Trophoblast cell (in vitro differentiated cells and primary cell): Measurements from ENCODE around the gene C18orf63.

Source experiments
- DNase-seq, 2 donors: peaks; one replicate each; pipeline ENCODE4 v3.0.0-alpha.2; 2016
- H2AFZ ChIP-seq: 2 replicates; pipeline ENCODE4 v1.6.1; 2013; ENCODE audit warnings: low read length, moderate library complexity, mild to moderate bottlenecking; ENCODE audit not compliant: insufficient read depth, poor library complexity
- H2AK5ac ChIP-seq: 2 replicates; pipeline ENCODE4 v1.6.1; 2013; ENCODE audit warnings: mild to moderate bottlenecking, low read length
- H2BK120ac ChIP-seq: 2 replicates; pipeline ENCODE4 v1.6.1; 2013; ENCODE audit warnings: low read length, mild to moderate bottlenecking, moderate library complexity; ENCODE audit not compliant: insufficient read depth, poor library complexity
- H2BK12ac ChIP-seq: 2 replicates; pipeline ENCODE4 v1.6.1; 2013; ENCODE audit warnings: mild to moderate bottlenecking, low read length, moderate library complexity
- H2BK5ac ChIP-seq: 2 replicates; pipeline ENCODE4 v1.6.1; 2013; ENCODE audit warnings: low read length, low read depth, moderate library complexity, mild to moderate bottlenecking; ENCODE audit not compliant: poor library complexity
- H3K14ac ChIP-seq: 2 replicates; pipeline ENCODE4 v1.6.1; 2013; ENCODE audit warnings: mild to moderate bottlenecking, low read length
- H3K18ac ChIP-seq: 2 replicates; pipeline ENCODE4 v1.6.1; 2013; ENCODE audit warnings: mild to moderate bottlenecking, low read length
- H3K23ac ChIP-seq: 2 replicates; pipeline ENCODE4 v1.6.1; 2013; ENCODE audit warnings: low read length
- H3K27ac ChIP-seq: 2 replicates; pipeline ENCODE4 v1.5.1; 2013; ENCODE audit warnings: low read depth, mild to moderate bottlenecking, inconsistent platforms, low read length, moderate library complexity
- H3K27me3 ChIP-seq: 2 replicates; pipeline ENCODE4 v1.6.1; 2013; ENCODE audit warnings: inconsistent platforms, mild to moderate bottlenecking, low read length, moderate library complexity; ENCODE audit not compliant: insufficient read depth
- H3K36me3 ChIP-seq, 2 experiments: 1 replicate in 1 of 2; 2 replicates in 1 of 2; pipeline ENCODE4 v1.6.1; 2013; ENCODE audit warnings: low read length in 2 of 2, mild to moderate bottlenecking in 2 of 2, moderate library complexity in 1 of 2; ENCODE audit not compliant: insufficient read depth in 2 of 2, control insufficient read depth in 1 of 2
- H3K4ac ChIP-seq: 2 replicates; pipeline ENCODE4 v1.6.1; 2013; ENCODE audit warnings: low read depth, mild to moderate bottlenecking, low read length, moderate library complexity
- H3K4me1 ChIP-seq, 2 experiments: 1 replicate in 1 of 2; 2 replicates in 1 of 2; pipeline ENCODE4 v1.6.1; 2013; ENCODE audit warnings: low read length in 2 of 2, mild to moderate bottlenecking in 2 of 2, moderate library complexity in 1 of 2; ENCODE audit not compliant: insufficient read depth in 2 of 2, control insufficient read depth in 1 of 2
- H3K4me2 ChIP-seq: 2 replicates; pipeline ENCODE4 v1.6.1; 2013; ENCODE audit warnings: inconsistent platforms, mild to moderate bottlenecking, low read length, moderate library complexity
- H3K4me3 ChIP-seq: 2 replicates; pipeline ENCODE4 v1.5.1; 2013; ENCODE audit warnings: mild to moderate bottlenecking, low read depth, low read length, inconsistent platforms
- H3K79me1 ChIP-seq: one replicate; pipeline ENCODE4 v1.6.1; 2013; ENCODE audit warnings: low read length
- H3K79me2 ChIP-seq: 2 replicates; pipeline ENCODE4 v1.6.1; 2013; ENCODE audit warnings: low read length, mild to moderate bottlenecking; ENCODE audit not compliant: control insufficient read depth, insufficient read depth, poor library complexity
- H3K9ac ChIP-seq: 2 replicates; pipeline ENCODE4 v1.6.1; 2013; ENCODE audit warnings: mild to moderate bottlenecking, low read length
- H3K9me3 ChIP-seq: 2 replicates; pipeline ENCODE4 v1.6.1; 2013; ENCODE audit warnings: low read depth, mild to moderate bottlenecking, control low read depth, inconsistent platforms, low read length; ENCODE audit not compliant: insufficient read depth
- H4K12ac ChIP-seq: 2 replicates; pipeline ENCODE4 v1.6.1; 2013; ENCODE audit warnings: low read depth, mild to moderate bottlenecking, low read length, moderate library complexity
- H4K8ac ChIP-seq: 2 replicates; pipeline ENCODE4 v1.6.1; 2013; ENCODE audit warnings: low read depth, mild to moderate bottlenecking, low read length, moderate library complexity
- H4K91ac ChIP-seq: one replicate; pipeline ENCODE4 v1.6.1; 2013; ENCODE audit warnings: low read depth, mild to moderate bottlenecking, low read length, moderate library complexity
- WGBS: extraction: QIAGEN DNeasy Blood & Tissue Kit; methylation state at CpG from one replicate; pipeline ENCODE4 v1.1.7; 2013; ENCODE audit warnings: missing lambda C conversion rate; ENCODE audit not compliant: insufficient read length, insufficient coverage; ENCODE audit errors: extremely low coverage; 5-methylcytosine and 5-hydroxymethylcytosine counted together

Gene C18orf63

DNA sequence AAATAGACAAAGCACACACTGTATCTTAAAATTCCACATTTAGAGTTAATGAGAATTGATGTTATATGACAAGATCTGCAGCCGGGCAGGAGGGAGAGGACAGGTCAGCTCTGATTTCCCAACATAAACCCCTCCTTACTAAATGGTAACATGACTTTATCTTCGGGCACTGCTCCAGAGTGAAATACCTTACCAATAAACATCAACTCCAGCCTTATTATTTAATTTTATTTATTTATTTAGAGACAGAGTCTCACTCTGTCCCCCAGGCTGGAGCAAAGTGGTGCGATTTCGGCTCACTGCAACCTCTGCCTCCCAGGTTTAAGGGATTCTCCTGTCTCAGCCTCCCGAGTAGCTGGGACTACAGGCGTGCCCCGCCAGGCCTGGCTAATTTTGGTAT, 25.6 kb upstream of the C18orf63 start:
- Histone ChIP-seq H3K36me3 (no peaks in the 10 kb centered on the region), H4K91ac (no peak overlapping the region), H3K4me2 (no peak overlapping the region), H3K27ac (no peak overlapping the region), H2AK5ac (no peak overlapping the region), H3K4me3 (no peak overlapping the region), H3K14ac (no peak overlapping the region), H3K4ac (peak overlapping the region; percentile 44), H3K27me3 (no peaks in the 10 kb centered on the region), H3K9ac (no peak overlapping the region), H3K4me1 (peaks cover 0 to 5% of the 10 kb centered on the region in 2 experiments), H4K8ac (no peak overlapping the region), H3K9me3 (no peaks in the 10 kb centered on the region), H3K23ac (no peak overlapping the region), H3K79me2 (peaks cover 5% of the 10 kb centered on the region), H2BK120ac (no peak overlapping the region), H3K18ac (no peak overlapping the region), H2BK12ac (no peak overlapping the region), H2AFZ (no peak overlapping the region), H3K79me1 (peaks cover 9% of the 10 kb centered on the region), H2BK5ac (no peak overlapping the region), H4K12ac (no peak overlapping the region)
- no CpG with 5 or more reads among the region's 7 CpGs for WGBS
- DNase-seq, result peak in 1 of 2 donors; percentile 13

DNA sequence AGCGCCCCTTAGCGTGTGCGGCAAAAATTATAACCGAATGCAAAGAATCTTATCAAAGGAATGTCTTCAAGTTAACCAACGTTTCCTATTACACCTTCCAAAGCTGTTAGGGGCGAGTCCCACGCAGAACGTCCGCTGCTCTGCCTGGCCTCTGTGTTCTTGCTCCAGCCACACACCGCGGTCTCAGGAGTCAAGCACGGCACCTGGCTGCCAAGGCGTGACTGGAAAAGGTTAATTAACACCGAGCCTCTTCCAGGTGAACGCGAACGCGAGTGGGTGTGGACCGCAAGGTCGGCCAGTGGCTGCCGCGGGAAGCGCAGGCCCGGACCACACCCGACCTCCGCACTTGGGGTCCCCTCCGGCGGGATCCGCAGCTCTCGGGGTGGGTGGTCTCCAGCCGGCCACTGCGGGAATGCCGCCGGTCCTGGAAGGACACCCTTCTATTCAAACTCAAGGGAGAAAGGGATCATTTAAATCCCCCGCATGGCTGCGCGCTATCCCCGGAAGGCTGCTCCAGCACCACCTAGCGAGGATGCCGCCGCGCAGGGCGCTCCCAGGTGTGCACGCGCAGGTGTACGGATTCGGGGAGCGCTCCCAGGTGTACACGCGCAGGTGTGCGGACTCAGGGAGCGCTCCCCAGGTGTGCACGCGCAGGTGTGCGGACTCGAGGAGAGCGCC, 24.7 kb upstream of the C18orf63 start:
- Histone ChIP-seq H4K8ac (peak overlapping the region; percentile 81), H2AK5ac (no peak overlapping the region), H3K9ac (no peak overlapping the region), H3K14ac (peak overlapping the region; percentile 59), H2BK120ac (peak overlapping the region; percentile 23), H3K9me3 (no peaks in the 10 kb centered on the region), H3K36me3 (no peaks in the 10 kb centered on the region), H3K27me3 (no peaks in the 10 kb centered on the region), H3K79me1 (peaks cover 9% of the 10 kb centered on the region), H4K12ac (no peak overlapping the region), H3K23ac (no peak overlapping the region), H4K91ac (no peak overlapping the region), H3K4me3 (peak overlapping the region; percentile 96), H3K4me2 (peak overlapping the region; percentile 74), H3K4ac (no peak overlapping the region), H2BK5ac (no peak overlapping the region), H2BK12ac (no peak overlapping the region), H3K27ac (no peak overlapping the region), H2AFZ (peak overlapping the region; percentile 97), H3K4me1 (peaks cover 0 to 5% of the 10 kb centered on the region in 2 experiments), H3K18ac (peak overlapping the region; percentile 71), H3K79me2 (peaks cover 5% of the 10 kb centered on the region)
- WGBS, result no CpG with 5 or more reads among the region's 57 CpGs
- DNase-seq, result peak; percentile 44 to 66

DNA sequence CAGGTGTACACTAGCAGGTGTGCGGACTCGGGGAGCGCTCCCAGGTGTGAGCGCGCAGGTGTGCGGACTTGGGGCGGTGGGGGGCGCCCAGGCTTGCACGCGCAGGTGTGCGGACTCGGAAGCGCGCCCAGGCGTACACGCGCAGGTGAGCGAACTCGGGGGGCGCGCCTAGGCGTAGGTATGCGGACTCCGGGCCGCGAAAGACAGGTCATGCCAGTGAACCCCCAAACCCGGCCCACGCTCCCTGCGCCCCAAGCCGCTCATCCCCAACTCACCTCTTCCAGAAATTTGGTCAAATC, 24.2 kb upstream of the C18orf63 start:
- peak overlapping the region; percentile 30 for H3K9ac ChIP-seq
- H4K91ac ChIP-seq, result peak overlapping the region; percentile 48
- no peak overlapping the region for H3K27ac ChIP-seq
- peak overlapping the region; percentile 81 for H4K8ac ChIP-seq
- H3K23ac ChIP-seq, result no peak overlapping the region
- peaks cover 0 to 5% of the 10 kb centered on the region in 2 experiments for H3K4me1 ChIP-seq
- no peak overlapping the region for H2BK12ac ChIP-seq
- peak overlapping the region; percentile 96 for H3K4me3 ChIP-seq
- H3K36me3 ChIP-seq, result no peaks in the 10 kb centered on the region
- WGBS, result no CpG with 5 or more reads among the region's 30 CpGs
- H3K27me3 ChIP-seq, result no peaks in the 10 kb centered on the region
- H2BK5ac ChIP-seq, result no peak overlapping the region
- H3K4me2 ChIP-seq, result peak overlapping the region; percentile 74
- H2BK120ac ChIP-seq, result peak overlapping the region; percentile 23
- peak overlapping the region; percentile 97 for H2AFZ ChIP-seq
- H4K12ac ChIP-seq, result no peak overlapping the region
- no peak for DNase-seq
- peak overlapping the region; percentile 71 for H3K18ac ChIP-seq
- H3K14ac ChIP-seq, result peak overlapping the region; percentile 59
- H3K4ac ChIP-seq, result peak overlapping the region; percentile 10
- peaks cover 5% of the 10 kb centered on the region for H3K79me2 ChIP-seq
- no peak overlapping the region for H2AK5ac ChIP-seq
- no peaks in the 10 kb centered on the region for H3K9me3 ChIP-seq
- H3K79me1 ChIP-seq, result peaks cover 9% of the 10 kb centered on the region

DNA sequence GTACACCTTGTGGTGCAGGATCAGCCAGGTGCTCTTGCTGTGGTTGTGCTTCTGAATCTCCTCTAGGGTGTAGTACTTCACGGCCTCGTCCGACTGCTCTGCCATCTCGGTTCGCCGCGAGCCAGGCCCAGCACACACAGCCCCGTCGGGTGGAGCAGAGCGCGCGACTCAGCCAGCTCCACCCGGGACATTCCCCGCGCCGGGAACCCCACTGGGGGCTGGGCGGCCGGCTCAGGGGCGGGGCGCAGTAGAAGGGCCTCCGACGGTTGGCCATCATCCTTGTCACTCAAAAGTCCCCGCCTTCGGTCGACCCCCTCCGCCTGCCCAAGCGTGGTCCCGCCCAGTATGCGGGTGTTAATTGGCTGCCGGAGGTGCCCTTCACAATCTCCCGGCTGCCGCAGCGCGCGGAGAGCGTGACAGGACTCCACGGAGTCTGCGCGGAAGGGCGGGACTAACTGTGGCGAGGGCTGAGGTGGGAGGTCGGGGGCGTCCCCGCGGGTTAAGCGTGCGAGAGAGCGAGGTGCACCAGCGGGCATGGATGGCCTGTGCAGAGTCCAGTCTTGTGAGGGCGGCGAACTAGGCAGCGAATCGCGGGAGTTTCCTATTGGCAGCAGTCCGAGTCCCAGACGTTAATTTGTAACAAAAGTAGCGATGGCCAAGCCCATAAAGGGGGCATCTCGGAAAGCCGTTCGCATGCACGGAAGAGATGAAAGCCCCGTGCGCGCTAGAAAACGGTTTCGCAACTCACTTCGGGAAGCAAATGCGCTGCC, 23.7 kb upstream of the C18orf63 start, which contains the start of gene CYB5A:
Gene CYB5A, minus strand, starts transcription at position 193 of the 770 bp plus-strand sequence. Its CDS starts 88 bp downstream, at position 105.
- H3K18ac ChIP-seq, result peak within 1 kb of the TSS; percentile 71
- peak within 1 kb of the TSS; percentile 43 for H2BK5ac ChIP-seq
- H3K27ac ChIP-seq, result no peak within 1 kb of the TSS
- H4K12ac ChIP-seq, result peak within 1 kb of the TSS; percentile 58
- no peak within 1 kb of the TSS for H2AK5ac ChIP-seq
- peak within 1 kb of the TSS; percentile 83 for H4K8ac ChIP-seq
- no peak within 1 kb of the TSS for H3K23ac ChIP-seq
- peak within 1 kb of the TSS; percentile 97 for H2AFZ ChIP-seq
- WGBS, result no CpG with 5 or more reads among the region's 68 CpGs
- peaks cover 0 to 5% of the 10 kb centered on the region in 2 experiments for H3K4me1 ChIP-seq
- no peaks in the 10 kb centered on the region for H3K27me3 ChIP-seq
- H3K4me2 ChIP-seq, result peak within 1 kb of the TSS; percentile 74
- peaks cover 5% of the 10 kb centered on the region for H3K79me2 ChIP-seq
- no peaks in the 10 kb centered on the region for H3K36me3 ChIP-seq
- peak within 1 kb of the TSS; percentile 23 for H2BK120ac ChIP-seq
- peak within 1 kb of the TSS; percentile 30 for H3K9ac ChIP-seq
- peak; percentile 94 to 98 for DNase-seq
- H3K14ac ChIP-seq, result peak within 1 kb of the TSS; percentile 59
- peak within 1 kb of the TSS; percentile 48 for H4K91ac ChIP-seq
- H3K79me1 ChIP-seq, result peaks cover 9% of the 10 kb centered on the region
- no peaks in the 10 kb centered on the region for H3K9me3 ChIP-seq
- H3K4ac ChIP-seq, result peak within 1 kb of the TSS; percentile 10
- peak within 1 kb of the TSS; percentile 96 for H3K4me3 ChIP-seq
- H2BK12ac ChIP-seq, result no peak within 1 kb of the TSS
